BE2C (cell line): Measurements from ENCODE around the gene SPINK4.

Experiments
- DNase-seq: peaks from one replicate; pipeline ENCODE4 v3.0.0-alpha.2; 2020
- H3K27me3 ChIP-seq: fragments of 250-450 bp; sonication (Bioruptor Pico); 2 replicates; pipeline ENCODE4 v1.5.1; 2020; ENCODE audit warnings: mild to moderate bottlenecking
- H3K36me3 ChIP-seq: fragments of 250-450 bp; sonication (Bioruptor Pico); 2 replicates; pipeline ENCODE4 v1.5.1; 2020; ENCODE audit warnings: mild to moderate bottlenecking
- H3K4me1 ChIP-seq: fragments of 250-450 bp; sonication (Bioruptor Pico); 2 replicates; pipeline ENCODE4 v1.5.1; 2020
- H3K4me3 ChIP-seq: 2 replicates; pipeline ENCODE4 v1.5.1; 2011; ENCODE audit warnings: low read depth, low read length
- H3K9me3 ChIP-seq: fragments of 250-450 bp; sonication (Bioruptor Pico); 2 replicates; pipeline ENCODE4 v1.5.1; 2020
- CTCF ChIP-seq: IDR thresholded peaks from 2 replicates; pipeline ENCODE4 v1.5.1; 2012; ENCODE audit warnings: mild to moderate bottlenecking, low read depth, low read length

SPINK4 gene

DNA sequence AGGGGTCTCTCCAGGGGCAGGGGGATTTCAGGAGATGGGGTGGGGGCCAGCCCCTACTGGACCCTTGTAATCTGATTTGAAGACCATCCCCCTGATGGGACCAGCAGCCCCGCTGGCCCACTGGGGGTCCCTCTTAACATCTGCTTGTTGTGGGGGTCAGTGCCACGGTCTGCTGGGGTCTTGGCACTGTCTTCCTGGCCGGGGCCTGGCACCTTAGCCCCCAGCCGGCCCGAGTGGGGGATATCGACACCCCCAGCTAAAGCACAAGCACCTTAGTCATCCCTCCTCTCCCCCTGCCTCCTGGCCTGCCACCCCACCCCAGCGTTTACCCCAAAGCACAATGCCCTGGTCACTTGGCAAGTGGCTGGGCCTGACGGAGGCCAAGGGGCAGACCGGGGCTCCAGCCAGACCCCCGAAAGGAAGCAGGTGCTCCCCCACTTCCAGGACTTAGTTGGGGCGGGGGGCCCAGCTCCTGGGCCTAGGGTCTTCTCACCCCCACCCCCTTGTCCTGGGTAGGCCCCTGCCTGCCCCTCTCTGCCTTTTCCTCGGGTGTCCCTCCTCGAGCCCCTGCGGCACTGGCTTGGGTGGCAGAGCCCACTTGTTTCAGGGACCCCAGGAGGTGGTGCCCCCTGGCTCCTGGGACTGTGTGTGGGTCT, 49.0 kb downstream of the SPINK4 start:
- no peaks in the 10 kb centered on the region; the same call in 1 of the 2 replicates for H3K4me1 ChIP-seq
- no peak for DNase-seq
- H3K9me3 ChIP-seq = no peaks in the 10 kb centered on the region
- peaks cover 11% of the 10 kb centered on the region for H3K36me3 ChIP-seq
- TF ChIP-seq CTCF = no peak
- no peaks in the 10 kb centered on the region for H3K27me3 ChIP-seq
- no peak overlapping the region for H3K4me3 ChIP-seq

GRCh38 chr9:33289496-33289895, 49.5 kb downstream of the SPINK4 start:
- DNase-seq = peak; percentile 12
- H3K36me3 ChIP-seq = peaks cover 16% of the 10 kb centered on the region
- H3K27me3 ChIP-seq = no peaks in the 10 kb centered on the region
- no peaks in the 10 kb centered on the region; the same call in 1 of the 2 replicates for H3K4me1 ChIP-seq
- peak overlapping the region; percentile 88 for H3K4me3 ChIP-seq
- no peak for TF ChIP-seq CTCF
- H3K9me3 ChIP-seq = no peaks in the 10 kb centered on the region

DNA sequence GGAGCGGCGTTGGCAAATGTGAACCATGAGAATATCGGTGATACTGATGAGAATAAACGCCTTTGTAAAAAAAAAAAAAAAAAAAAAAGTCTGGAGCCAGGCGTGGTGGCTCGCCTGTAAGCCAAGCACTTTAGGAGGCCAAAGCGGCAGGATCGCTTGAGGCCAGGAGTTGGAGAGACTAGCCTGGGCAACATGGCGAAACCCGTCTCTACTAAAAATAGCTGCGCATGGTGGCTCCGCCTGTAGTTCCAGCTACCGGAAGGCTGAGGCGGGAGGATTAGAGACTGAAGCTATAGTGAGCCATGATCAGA, 49.9 kb downstream of the SPINK4 start:
- peaks cover 20% of the 10 kb centered on the region for H3K36me3 ChIP-seq
- H3K27me3 ChIP-seq = no peaks in the 10 kb centered on the region
- H3K4me1 ChIP-seq = no peaks in the 10 kb centered on the region; the same call in 1 of the 2 replicates
- TF ChIP-seq CTCF = no peak
- no peaks in the 10 kb centered on the region for H3K9me3 ChIP-seq
- no peak for DNase-seq
- H3K4me3 ChIP-seq = peak overlapping the region; percentile 88

DNA sequence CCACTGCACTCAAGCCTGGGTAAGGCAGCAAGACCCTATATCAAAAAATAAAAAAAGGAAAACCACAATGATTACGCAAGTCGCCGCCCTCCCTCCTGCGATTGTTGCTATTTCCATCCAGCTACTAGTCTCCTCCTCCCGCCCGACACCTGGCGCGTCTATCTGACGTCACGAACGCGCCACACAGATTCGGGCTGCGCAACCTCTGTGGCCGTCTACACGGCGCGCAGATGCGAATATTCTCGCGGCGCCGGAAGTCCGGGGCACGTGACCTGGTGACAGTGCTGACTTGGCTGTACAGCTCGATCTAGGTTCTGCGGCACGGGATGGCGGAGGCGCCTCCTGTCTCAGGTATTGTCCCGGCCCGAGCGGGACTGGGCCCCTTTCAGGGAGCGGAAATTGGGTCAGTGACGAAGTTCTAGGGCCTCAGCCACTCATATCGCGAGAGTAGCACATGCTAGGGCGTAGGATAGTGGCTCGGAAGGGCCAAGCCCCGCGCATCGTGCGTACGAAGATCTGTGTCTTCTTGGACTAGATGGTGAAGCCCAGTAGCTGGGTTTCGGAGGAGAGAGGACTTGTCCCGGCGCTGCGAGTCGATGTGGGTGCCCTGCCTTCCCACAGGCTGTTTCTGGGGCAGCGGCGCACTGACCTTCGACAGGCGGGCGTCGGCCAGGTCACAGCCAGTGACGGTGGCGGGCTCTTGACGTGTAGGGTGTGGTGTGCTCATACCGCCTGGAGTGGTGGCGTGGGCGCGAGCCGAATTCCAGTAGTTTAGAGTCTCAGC, 50.5 kb downstream of the SPINK4 start, which contains the start of gene NFX1:
Gene NFX1, plus strand, starts transcription at position 270 of the 784 bp plus-strand sequence. Its CDS starts 57 bp downstream, at position 327.
- TF ChIP-seq CTCF = no peak
- H3K36me3 ChIP-seq = peaks cover 26% of the 10 kb centered on the region
- no peaks in the 10 kb centered on the region for H3K27me3 ChIP-seq
- peak; percentile 96 for DNase-seq
- H3K4me3 ChIP-seq = peak within 1 kb of the TSS; percentile 88
- H3K4me1 ChIP-seq = no peaks in the 10 kb centered on the region; the same call in 1 of the 2 replicates
- no peaks in the 10 kb centered on the region for H3K9me3 ChIP-seq

GRCh38 chr9:33291031-33291397, 51.0 kb downstream of the SPINK4 start:
- H3K9me3 ChIP-seq = no peaks in the 10 kb centered on the region
- H3K4me1 ChIP-seq = no peaks in the 10 kb centered on the region; the same call in 1 of the 2 replicates
- peaks cover 32% of the 10 kb centered on the region for H3K36me3 ChIP-seq
- TF ChIP-seq CTCF = no peak
- H3K4me3 ChIP-seq = peak overlapping the region; percentile 88
- no peaks in the 10 kb centered on the region for H3K27me3 ChIP-seq
- no peak for DNase-seq

DNA sequence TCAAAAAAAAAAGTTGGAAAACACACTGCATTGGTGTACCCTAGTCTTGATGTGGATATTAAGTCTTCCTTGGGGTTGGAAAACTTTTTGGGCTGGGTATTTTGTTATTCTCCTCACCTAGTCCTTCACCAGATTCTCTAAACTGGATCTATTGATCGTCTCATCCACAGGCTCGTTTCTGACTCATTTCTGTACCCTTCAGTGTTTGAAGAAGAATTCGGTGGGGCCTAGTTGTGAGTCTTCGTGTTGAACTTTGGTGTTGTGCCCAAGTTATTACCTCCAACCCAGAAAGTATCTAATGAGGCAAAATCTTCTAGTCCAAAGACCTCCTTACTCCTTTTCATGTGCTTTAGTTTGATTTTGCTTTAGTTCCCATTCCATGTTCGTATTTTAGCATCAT, 51.9 kb downstream of the SPINK4 start:
- no peaks in the 10 kb centered on the region for H3K27me3 ChIP-seq
- H3K9me3 ChIP-seq = no peaks in the 10 kb centered on the region
- no peak for TF ChIP-seq CTCF
- H3K4me3 ChIP-seq = no peak overlapping the region
- H3K4me1 ChIP-seq = no peaks in the 10 kb centered on the region; the same call in 1 of the 2 replicates
- no peak for DNase-seq
- peaks cover 40% of the 10 kb centered on the region for H3K36me3 ChIP-seq
